Smooth muscle cell (in vitro differentiated cells): ENCODE results near the gene NEK7. TPM values are rescaled to one million over a fixed set of nuclear protein-coding genes. Genes with fewer than 3 reads are reported as not detected.

Experiments
- DNase-seq: peaks from one replicate; lab custom pipeline; 2025; ENCODE audit not compliant: unreplicated experiment; lab: John Stamatoyannopoulos, UW
- H2AFZ ChIP-seq: fragments of 200-600 bp; sonication (generic); 2 replicates; pipeline ENCODE4 v1.6.0; 2016; ENCODE audit warnings: antibody characterized with exemption, low read depth, mild to moderate bottlenecking
- H3F3A ChIP-seq: fragments of 200-600 bp; sonication (generic); 2 replicates; pipeline ENCODE4 v1.6.0; 2017; ENCODE audit warnings: antibody characterized with exemption, low read depth
- H3K27ac ChIP-seq: fragments of 200-600 bp; sonication (generic); 2 replicates; pipeline ENCODE4 v1.5.1; 2016; ENCODE audit warnings: low read depth, mild to moderate bottlenecking
- H3K27me3 ChIP-seq: fragments of 200-600 bp; sonication (generic); 2 replicates; pipeline ENCODE4 v1.6.1; 2016; ENCODE audit warnings: low read depth, mild to moderate bottlenecking
- H3K36me3 ChIP-seq: fragments of 200-600 bp; sonication (generic); 2 replicates; pipeline ENCODE4 v1.5.1; 2016; ENCODE audit warnings: low read depth
- H3K4me1 ChIP-seq: fragments of 200-600 bp; sonication (generic); 2 replicates; pipeline ENCODE4 v1.5.1; 2016; ENCODE audit warnings: low read depth
- H3K4me2 ChIP-seq: fragments of 200-600 bp; sonication (generic); 2 replicates; pipeline ENCODE4 v1.6.0; 2016; ENCODE audit warnings: mild to moderate bottlenecking
- H3K4me3 ChIP-seq: fragments of 200-600 bp; sonication (generic); 2 replicates; pipeline ENCODE4 v1.5.1; 2016; ENCODE audit warnings: mild to moderate bottlenecking
- H3K79me2 ChIP-seq: fragments of 200-600 bp; sonication (generic); 2 replicates; pipeline ENCODE4 v1.6.0; 2016; ENCODE audit warnings: low read depth, mild to moderate bottlenecking
- H3K9ac ChIP-seq: fragments of 200-600 bp; sonication (generic); 2 replicates; pipeline ENCODE4 v1.6.0; 2016; ENCODE audit warnings: low read depth
- H3K9me3 ChIP-seq: fragments of 200-600 bp; sonication (generic); replicated peaks from 2 replicates; pipeline ENCODE4 v1.5.1; 2016; ENCODE audit warnings: low read depth
- H4K20me1 ChIP-seq: fragments of 200-600 bp; sonication (generic); 2 replicates; pipeline ENCODE4 v1.6.0; 2016; ENCODE audit warnings: low read depth
- WGBS: methylation state at CpG from one replicate; pipeline ENCODE4 v1.1.7; 2016; ENCODE audit warnings: low lambda C conversion rate; 5-methylcytosine and 5-hydroxymethylcytosine counted together
- polyA plus RNA-seq: library from polyadenylated mRNA; unstranded; fragments of >200 nt; fragmentation: Nextera tagmentation; extraction: Ambion mirVana; gene quantifications from 2 replicates; pipeline ENCODE4 v1.2.1, GENCODE V29; 2016
- total RNA-seq: library from RNA; depleted of rRNA; stranded (reverse); fragments of >200 nt; gene quantifications from 2 replicates; pipeline ENCODE4 v1.2.3, GENCODE V29; 2014
- TF ChIP-seq, protein P1 (sequence below): fragments of 200-600 bp; sonication (generic); IDR thresholded peaks from 2 replicates; pipeline ENCODE4 v1.5.1; 2017; ENCODE audit warnings: borderline replicate concordance, mild to moderate bottlenecking, antibody characterized with exemption; ENCODE audit not compliant: insufficient read depth, poor library complexity, severe bottlenecking

Gene NEK7
- total and polyA plus RNA-seq, 2 experiments from 2014 or later: 26.1 to 141 TPM

- Histone ChIP-seq H3K27me3 (no peaks in the 10 kb centered on the region), H3K9me3 (no peaks in the 10 kb centered on the region), H3K27ac (no peak overlapping the region), H4K20me1 (peaks cover 97% of the 10 kb centered on the region), H3K4me3 (no peak overlapping the region), H3K79me2 (peaks cover 100% of the 10 kb centered on the region), H3K4me2 (no peak overlapping the region), H3K36me3 (no peaks in the 10 kb centered on the region), H2AFZ (no peak overlapping the region), H3K9ac (no peak overlapping the region), H3F3A (no peaks in the 10 kb centered on the region), H3K4me1 (no peaks in the 10 kb centered on the region)
- TF ChIP-seq, protein P1, sequence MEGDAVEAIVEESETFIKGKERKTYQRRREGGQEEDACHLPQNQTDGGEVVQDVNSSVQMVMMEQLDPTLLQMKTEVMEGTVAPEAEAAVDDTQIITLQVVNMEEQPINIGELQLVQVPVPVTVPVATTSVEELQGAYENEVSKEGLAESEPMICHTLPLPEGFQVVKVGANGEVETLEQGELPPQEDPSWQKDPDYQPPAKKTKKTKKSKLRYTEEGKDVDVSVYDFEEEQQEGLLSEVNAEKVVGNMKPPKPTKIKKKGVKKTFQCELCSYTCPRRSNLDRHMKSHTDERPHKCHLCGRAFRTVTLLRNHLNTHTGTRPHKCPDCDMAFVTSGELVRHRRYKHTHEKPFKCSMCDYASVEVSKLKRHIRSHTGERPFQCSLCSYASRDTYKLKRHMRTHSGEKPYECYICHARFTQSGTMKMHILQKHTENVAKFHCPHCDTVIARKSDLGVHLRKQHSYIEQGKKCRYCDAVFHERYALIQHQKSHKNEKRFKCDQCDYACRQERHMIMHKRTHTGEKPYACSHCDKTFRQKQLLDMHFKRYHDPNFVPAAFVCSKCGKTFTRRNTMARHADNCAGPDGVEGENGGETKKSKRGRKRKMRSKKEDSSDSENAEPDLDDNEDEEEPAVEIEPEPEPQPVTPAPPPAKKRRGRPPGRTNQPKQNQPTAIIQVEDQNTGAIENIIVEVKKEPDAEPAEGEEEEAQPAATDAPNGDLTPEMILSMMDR: no peak
- DNase-seq: no peak
- WGBS: 88% methylated on average over 2 of the region's 2 CpGs
Measured at GRCh38 chr1:198185759-198186158, 29.0 kb downstream of the NEK7 start.

DNA sequence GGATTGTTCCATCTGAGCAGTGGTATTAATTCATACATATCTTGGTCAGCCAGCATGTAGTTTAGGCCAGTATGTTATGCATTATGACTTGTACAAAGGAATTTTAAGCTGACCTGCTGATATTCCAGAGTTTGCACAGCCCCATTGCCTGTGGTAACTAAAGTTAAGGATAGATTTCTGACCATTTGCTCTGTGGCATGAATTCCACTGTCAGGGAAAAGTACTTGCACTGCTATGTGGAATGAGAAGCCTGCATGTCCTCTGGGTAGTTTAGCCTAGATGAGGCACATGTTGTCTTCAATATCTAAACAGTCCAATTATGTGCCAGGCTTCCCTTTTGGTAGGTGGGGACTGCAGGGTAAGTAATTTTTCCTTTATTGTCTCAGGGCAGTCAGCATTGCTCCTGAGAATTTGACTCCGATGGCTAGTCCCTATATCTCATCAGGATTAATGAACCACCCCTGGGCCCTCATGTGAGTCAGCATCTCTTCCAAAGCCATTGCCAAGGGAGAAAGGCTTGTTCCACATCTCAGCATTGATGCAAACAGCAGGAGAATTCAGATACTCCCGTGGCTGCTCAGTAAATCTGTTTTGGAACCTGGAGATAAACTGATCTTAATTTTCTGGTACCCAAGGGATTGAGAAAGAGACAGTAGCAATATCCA is 30.2 kb downstream of the NEK7 start:
- DNase-seq: no peak
- WGBS: 94% methylated on average over 2 of the region's 2 CpGs
- Histone ChIP-seq H3K27ac (no peak overlapping the region), H3K9ac (no peak overlapping the region), H3K9me3 (no peaks in the 10 kb centered on the region), H3K4me1 (no peaks in the 10 kb centered on the region), H3K4me2 (no peak overlapping the region), H3K27me3 (no peaks in the 10 kb centered on the region), H4K20me1 (peaks cover 99% of the 10 kb centered on the region), H3K36me3 (no peaks in the 10 kb centered on the region), H3F3A (no peaks in the 10 kb centered on the region), H2AFZ (no peak overlapping the region), H3K79me2 (peaks cover 100% of the 10 kb centered on the region), H3K4me3 (no peak overlapping the region)
- TF ChIP-seq, protein P1: no peak

DNA sequence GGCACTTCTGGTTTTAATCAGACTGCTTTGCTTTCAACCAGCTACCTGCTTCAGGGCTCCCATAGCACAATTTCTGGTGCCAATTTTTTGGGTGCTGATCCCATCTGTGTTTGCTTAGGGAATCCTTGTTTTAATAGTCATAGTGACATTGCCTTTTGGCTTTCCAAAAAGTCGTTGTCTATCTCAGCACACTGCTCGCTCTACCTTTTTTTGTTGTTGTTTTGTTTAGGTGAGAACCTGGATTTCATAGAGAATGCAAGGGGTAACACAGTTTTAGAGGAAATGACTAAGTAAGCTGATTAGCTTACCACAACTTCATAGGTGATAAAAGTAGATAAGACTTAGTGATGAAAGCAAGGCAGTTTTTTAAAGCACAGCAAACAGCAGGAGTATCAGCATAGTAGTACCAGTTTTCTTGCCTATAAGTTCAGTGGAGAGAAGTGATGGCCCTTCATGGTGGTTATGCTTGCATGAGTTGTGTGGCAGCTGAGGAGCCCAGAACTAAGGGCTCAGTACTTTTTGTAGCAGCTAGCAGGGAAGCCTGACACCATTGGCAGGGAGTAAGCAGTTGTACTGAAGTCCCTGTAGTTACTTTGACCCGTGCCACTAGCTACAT is 31.3 kb downstream of the NEK7 start:
- WGBS: 90% methylated on average over 3 of the region's 3 CpGs
- no peak for DNase-seq
- TF ChIP-seq, protein P1: no peak
- Histone ChIP-seq H3K9ac (no peak overlapping the region), H3K36me3 (no peaks in the 10 kb centered on the region), H3K79me2 (peaks cover 100% of the 10 kb centered on the region), H3K4me2 (no peak overlapping the region), H3K4me3 (no peak overlapping the region), H3K27me3 (no peaks in the 10 kb centered on the region), H4K20me1 (peaks cover 94% of the 10 kb centered on the region), H2AFZ (no peak overlapping the region), H3F3A (no peaks in the 10 kb centered on the region), H3K9me3 (no peaks in the 10 kb centered on the region), H3K4me1 (no peaks in the 10 kb centered on the region), H3K27ac (no peak overlapping the region)
